ENCODE measurements around the gene OPN1SW.

The OPN1SW gene

DNA sequence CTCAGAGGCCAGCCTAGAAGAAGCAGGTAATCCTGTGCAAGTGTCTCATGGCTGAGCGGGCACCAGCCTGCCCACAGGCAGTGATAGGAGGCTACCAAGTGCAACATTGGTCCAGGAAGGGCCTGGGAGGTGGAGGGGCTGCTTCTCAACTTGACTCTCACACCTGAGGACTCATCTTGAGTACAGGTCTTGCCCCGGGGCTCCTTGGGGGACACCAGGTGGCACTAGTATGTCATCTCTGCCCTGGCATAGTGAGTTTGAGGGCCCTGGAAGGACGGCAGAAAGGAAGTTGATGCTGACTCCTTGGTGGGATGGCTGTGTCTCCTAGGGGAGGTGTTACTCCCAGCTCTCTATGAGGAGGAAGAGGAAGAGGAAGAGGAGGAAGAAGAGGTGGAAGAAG is 18.4 kb upstream of the OPN1SW start:
- no peak overlapping the region for H3K4me3 ChIP-seq (ENCODE audit: low read depth, low read length)

DNA sequence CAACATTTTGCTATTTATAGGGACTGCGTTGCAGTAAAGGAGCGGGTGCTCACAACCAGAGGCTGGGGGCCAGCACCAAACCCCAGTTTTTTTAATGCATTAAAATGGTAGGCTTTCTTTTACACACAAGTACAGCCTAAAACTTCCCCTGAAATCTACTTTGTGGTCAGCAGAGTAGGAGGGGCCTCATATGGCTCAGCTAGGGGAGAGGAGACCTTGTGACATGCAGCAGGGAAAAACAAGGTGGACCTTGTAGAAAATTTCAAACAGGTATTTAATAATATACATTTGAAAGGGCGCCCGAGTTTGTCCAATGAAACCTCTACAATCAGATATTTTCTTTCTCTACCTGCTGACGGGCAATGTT is 17.6 kb upstream of the OPN1SW start:
- no peak overlapping the region for H3K4me3 ChIP-seq (ENCODE audit: low read depth, low read length)

DNA sequence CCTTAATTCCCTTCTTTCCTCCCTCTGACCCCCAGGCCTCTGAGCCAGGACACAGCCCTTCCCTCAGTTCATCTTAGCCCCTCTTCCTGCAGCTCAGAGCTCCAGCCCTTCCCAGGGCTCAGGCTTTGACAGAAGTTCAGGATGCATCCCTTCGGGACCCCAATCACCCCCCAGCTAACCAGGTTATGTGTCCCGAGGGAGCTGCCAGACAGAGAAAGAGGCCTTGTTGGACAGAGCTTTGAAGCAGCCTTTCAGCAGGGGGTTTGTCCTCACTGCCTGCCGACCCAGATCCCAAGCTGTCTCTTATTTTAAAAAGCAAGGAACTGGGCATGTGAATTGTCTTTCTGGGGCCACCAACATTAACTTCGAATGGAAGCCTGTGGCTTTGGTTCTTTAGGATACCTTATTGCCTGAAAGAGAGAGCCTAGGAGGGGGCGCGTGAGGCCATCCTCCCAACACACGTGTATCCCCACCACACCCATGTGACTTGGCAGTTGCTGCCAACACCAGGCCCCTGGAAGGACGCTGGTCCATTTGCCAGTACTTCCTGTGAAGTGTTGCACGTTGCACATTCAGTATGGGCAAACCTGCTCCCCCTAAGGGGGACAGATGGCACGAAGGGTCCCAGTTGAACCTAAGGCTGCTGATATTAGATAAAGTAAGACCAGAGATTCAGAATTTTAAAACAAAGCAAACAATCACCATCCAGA is 17.0 kb upstream of the OPN1SW start:
- H3K4me3 ChIP-seq (ENCODE audit: low read depth, low read length) = no peak overlapping the region

DNA sequence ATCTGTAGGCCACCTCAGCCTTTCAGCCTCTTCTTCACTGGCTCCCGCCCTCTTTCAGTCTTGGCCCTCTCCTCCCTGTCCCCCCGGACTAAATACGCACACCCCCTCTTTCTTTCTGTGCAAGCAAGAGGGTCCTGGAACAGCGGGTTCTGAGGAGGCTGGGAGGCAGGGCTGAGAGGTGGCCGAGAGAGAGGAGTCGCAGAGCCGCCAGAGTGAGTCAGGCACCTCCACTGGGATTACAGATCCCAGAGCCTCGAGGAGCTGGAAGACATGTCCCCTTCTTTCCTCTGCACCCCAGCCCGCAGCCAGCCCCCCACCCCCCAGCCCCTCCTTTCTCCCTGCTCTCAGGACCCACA is 16.4 kb upstream of the OPN1SW start:
- H3K4me3 ChIP-seq (ENCODE audit: low read depth, low read length) = peak overlapping the region; percentile 85

GRCh38 chr7:128791121-128791971 is 15.8 kb upstream of the OPN1SW start, which contains the start of gene CCDC136:
TSS of gene CCDC136 (plus strand) at chr7:128791968. CDS start at chr7:128792412, 444 bp downstream.
- H3K4me3 ChIP-seq (ENCODE audit: low read depth, low read length) = peak within 1 kb of the TSS; percentile 85

- H3K4me3 ChIP-seq (ENCODE audit: low read depth, low read length) = peak overlapping the region; percentile 85
Observed at GRCh38 chr7:128790315-128791041, 14.9 kb upstream of the OPN1SW start.

GRCh38 chr7:128788446-128789412 is 13.1 kb upstream of the OPN1SW start:
- H3K4me3 ChIP-seq (ENCODE audit: low read depth, low read length) = no peak overlapping the region

GRCh38 chr7:128785738-128786137 is 10.1 kb upstream of the OPN1SW start:
- H3K4me3 ChIP-seq (ENCODE audit: low read depth, low read length) = no peak overlapping the region

- peak overlapping the region; percentile 52 for H3K4me3 ChIP-seq (ENCODE audit: low read depth, low read length)
Observed at GRCh38 chr7:128783143-128783861, 7.7 kb upstream of the OPN1SW start.

DNA sequence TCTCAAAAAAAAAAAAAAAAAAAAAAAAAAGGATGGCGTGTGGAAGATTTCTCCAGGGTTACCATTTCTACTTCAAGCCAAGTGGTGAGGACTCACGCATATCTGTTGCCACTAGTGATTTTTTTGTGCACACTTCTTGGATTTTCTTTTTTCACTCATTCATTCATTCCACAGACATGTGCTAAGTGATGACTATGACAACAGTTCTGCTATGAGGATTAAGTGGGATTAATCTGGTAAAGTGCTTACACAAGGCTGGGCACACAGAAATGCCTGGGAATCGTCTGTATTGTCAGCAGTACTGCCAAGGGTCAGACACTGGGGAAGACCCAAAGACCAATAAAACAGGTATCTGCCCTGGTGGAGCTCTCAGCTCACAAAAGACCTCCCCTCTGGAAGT is 6.3 kb upstream of the OPN1SW start:
- H3K4me3 ChIP-seq (ENCODE audit: low read depth, low read length) = no peak overlapping the region

- no peak overlapping the region for H3K4me3 ChIP-seq (ENCODE audit: low read depth, low read length)
Observed at GRCh38 chr7:128781126-128781525, 5.5 kb upstream of the OPN1SW start.

- H3K4me3 ChIP-seq (ENCODE audit: low read depth, low read length) = no peak overlapping the region
Observed at GRCh38 chr7:128778946-128779345, 3.4 kb upstream of the OPN1SW start.

DNA sequence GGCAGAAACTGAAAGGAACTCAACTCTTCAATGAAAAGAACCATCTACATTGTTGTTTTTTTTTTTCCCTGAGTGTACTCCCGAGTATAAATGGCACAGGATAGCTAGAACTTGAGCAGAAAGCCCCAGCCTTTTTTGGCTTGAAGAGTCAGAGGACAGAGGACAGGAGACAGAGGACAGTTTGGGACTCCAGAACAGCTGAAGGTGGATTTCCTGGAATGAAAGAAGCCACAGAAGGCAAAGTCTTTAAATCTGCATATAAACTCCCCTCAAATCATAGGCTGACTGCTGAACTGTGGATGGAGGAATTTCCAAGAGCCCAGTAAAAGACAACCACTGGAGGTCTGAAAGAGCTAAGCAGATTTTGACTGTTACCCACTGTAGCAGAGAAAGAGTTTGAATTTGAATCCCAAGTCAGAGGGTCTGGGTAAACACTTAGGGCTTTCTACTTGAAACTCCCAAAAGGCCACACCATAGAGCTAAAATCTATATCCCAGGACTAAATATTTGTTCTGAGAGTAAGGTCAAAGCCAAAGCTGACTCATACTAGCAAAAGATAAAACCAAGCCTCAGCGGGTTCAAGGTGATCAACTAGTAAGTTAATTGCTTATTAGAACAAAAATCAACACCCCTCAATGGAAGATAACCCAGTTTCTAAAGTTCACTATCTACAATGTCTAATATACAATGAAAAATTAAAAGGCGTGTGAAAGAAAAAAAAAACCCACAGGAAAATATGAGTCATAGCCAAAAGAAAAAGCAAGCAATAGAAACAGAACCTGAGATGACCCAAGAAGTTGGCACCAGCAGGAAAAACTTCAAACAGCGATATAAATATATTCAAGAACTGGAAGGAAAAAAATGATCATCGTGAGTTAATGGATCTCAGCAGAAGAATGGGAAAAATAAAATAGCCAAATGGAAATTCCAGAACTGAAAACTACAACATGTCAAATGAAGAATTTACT is 1.8 kb upstream of the OPN1SW start:
- H3K4me3 ChIP-seq (ENCODE audit: low read depth, low read length) = no peak overlapping the region

DNA sequence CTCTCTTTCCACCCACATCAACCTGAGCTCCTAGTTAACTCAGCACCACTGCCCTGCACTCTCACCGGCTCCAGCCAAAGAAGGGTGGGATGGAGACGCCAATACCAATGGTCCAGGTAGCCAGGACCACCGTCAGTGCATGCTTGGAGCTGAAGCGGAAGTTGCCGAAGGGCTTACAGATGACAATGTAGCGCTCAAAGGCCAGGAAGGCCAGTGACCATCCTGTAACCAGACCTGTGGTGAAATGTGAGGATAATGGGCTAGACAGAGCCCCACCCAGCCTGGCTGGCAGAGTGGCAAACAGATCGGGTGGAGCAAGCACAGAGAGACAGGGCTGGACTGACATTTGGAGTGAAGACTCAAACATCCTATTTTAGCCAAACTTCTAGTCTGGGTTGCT is 673 bp downstream of the OPN1SW start:
- H3K4me3 ChIP-seq (ENCODE audit: low read depth, low read length) = no peak overlapping the region

GRCh38 chr7:128774029-128774689 is 1.4 kb downstream of the OPN1SW start:
- no peak overlapping the region for H3K4me3 ChIP-seq (ENCODE audit: low read depth, low read length)

- H3K4me3 ChIP-seq (ENCODE audit: low read depth, low read length) = no peak overlapping the region
Observed at GRCh38 chr7:128773604-128774003, 2.0 kb downstream of the OPN1SW start.

- H3K4me3 ChIP-seq (ENCODE audit: low read depth, low read length) = no peak overlapping the region
Observed at GRCh38 chr7:128770233-128770632, 5.4 kb downstream of the OPN1SW start.

GRCh38 chr7:128767475-128768110 is 8.0 kb downstream of the OPN1SW start:
- H3K4me3 ChIP-seq (ENCODE audit: low read depth, low read length) = no peak overlapping the region

Data from iPS-11a (cell line).